Activated CD4-positive, alpha-beta T cell treated with anti-CD3 and anti-CD28 coated beads for 24 hours (primary cell): ENCODE data around the gene NFATC1.
"Not testable (repeated sequence)": the region's sequence is repeated elsewhere in the genome, so short reads cannot be mapped to it uniquely, and the experiment has no call there.

Source experiments
- DNase-seq, 2 donors: peaks; one replicate each; pipeline ENCODE4 v3.0.0-alpha.2; 2020; ENCODE audit warnings: low read depth in 2 of 2

The NFATC1 gene

DNA sequence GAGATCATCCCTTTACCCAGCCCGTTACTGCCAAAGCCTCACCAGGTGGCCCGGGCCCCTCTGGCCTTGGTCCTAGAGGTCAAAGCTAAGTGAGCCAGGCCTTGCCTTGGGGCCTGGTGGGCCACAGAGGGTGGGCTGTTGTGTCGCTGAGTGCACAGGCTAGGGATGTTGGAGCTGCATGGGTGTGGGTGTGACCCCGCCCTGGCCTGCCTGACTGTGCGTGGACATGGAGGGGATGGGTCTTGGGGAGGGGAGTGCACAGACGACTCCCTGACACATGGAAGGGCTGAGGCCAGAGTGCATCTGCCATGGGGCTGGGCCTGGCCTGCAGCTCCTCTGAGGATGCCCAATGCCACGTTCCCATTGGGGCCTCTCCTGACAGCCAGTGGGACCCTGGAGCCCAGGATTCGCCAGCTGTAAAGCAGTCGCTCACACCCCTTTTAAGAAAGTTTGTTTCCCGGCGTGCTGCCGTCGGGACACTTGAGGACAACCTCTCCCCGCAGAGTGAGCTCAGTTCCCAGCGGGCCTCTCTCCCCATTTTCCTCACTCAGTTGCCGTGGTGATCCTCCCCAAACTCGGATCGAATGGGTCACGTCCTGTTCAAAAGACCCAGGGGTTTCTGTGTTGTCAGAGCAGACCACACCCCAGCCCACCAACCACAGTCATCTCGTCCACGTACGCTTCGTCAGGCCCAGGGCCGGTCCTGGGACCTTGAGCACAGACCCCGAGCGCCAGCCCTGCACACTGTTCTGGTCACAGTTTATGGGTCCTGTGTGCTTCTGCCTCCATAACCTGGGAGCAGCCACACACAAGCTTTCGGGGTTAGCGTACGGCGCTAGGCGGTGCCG, 93.5 kb downstream of the NFATC1 start:
- DNase-seq = no peak

GRCh38 chr18:79489899-79490625, 94.3 kb downstream of the NFATC1 start:
- no peak for DNase-seq

- no peak for DNase-seq
Measured at GRCh38 chr18:79490626-79491041, 94.9 kb downstream of the NFATC1 start.

DNA sequence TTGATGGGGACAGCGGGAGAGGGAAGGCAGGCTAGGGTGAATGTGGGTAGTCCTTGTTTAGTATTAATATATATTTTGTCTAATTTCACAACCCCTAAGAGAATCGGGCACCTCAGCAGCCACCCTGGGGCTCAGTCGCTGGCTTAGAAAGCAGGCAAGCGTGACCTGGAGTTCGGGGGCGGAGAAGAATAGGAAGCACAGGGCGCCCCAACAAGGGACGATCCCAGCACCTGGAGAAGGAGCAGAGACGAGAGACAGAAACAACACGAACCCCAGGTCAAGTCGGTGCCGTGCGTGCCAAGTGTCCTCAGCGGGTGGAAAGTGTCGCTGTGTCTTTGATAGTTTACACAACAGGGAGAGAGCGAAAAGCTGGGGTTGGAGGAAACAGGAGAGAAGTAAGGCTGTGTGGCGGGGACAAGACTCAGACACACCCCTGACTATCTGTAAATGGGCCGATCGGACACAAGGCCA, 95.4 kb downstream of the NFATC1 start:
- DNase-seq = no peak

GRCh38 chr18:79493211-79493800, 97.6 kb downstream of the NFATC1 start:
- DNase-seq = no peak

GRCh38 chr18:79493801-79494211, 98.1 kb downstream of the NFATC1 start:
- no peak for DNase-seq

DNA sequence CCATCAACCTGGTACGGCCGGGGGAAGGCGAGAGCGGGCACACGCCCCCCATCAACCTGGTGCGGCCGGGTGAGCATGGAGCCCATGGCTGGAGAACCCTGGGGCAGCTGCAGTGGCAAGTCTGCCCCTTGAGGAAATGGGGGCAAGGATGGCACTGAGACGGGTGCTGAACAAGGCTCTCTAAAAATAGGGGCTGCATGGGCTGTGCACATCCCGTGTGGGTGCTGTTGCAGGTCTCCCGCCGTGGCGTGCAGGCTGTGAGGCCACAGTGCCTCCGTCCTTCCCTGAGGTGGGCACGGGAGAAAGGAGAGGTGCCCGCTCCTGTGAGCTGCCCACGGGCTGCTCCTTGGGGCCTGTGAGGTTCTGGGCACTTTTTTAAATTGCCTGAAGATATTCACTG, 99.2 kb downstream of the NFATC1 start:
- no peak for DNase-seq

DNA sequence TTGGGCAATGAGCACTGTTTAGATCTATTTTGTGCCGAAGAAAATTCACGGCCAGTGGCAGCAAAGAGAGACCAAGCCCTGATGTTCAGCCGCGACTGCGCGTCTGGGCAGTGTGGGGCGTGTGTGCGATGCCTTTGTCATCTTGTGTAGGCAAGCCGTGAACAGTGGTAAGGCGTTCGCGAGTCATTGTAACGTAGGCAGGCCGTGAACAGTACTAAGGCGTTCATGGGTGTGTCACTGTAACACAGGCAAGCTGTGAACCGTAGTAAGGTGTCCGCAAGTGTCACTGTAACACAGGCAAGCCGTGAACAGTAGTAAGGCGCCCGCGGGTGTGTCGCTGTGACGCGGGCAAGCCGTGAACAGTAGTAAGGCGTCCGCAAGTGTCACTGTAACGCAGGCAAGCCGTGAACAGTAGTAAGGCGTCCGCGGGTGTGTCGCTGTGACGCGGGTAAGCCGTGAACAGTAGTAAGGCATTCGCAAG, 99.9 kb downstream of the NFATC1 start:
- DNase-seq = no peak

DNA sequence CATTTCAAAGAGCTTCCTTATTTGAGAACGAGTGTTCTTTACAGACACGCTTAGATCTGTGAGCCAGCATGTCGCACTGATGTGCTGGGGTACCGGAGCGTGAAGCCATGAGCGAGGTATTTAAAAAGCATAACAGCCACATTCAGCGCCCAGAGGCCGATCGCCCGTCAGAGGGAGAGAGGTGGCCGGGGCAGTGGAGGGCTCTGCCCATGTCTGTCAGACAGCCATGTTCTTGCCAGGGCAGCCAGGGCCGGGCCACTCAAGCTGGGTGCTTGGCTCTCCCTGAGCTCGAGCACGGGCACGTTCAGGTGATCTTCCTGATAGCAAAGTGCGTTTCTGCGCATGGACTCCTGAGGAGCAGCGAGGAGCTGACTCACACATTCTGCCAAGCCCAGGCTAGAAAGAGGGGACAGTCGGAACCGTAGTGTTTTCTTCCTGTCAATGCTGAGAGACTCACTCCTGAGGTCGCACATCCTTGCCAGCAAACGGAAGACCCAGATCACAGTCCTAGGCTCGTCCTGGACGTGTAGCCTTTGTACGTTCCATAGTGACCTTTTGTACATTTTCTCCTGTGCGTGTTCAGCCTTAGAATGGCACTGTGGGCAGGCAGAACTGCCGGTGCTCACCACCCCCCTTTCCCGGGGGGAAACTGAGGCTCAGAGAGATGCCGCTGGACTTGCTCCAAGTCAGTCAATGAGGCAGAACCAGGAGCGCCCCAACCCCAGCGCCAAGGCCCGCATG, 100.7 kb downstream of the NFATC1 start:
- no peak for DNase-seq

- no peak for DNase-seq
Measured at GRCh38 chr18:79496978-79497637, 101.4 kb downstream of the NFATC1 start.

GRCh38 chr18:79497638-79498081, 101.9 kb downstream of the NFATC1 start:
- no peak for DNase-seq

- DNase-seq = no peak
Measured at GRCh38 chr18:79498662-79499061, 102.9 kb downstream of the NFATC1 start.

DNA sequence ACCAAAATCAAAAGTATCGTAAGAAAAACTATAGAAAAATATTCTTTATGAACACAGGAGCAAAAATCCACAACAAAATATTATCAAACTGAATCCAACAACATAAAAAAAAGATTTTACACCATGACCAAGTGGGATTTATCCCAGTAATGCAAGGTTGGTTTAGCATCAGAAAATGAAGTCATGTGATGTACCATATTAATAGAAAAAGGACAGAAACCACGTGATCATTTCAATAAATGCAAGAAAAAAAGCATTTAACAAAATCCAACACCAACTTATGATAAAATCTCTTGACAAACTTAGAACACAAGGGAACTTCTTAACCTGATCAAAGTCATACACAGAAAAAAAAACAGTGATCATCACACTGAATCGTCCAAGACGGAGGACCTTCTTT, 105.3 kb downstream of the NFATC1 start:
- no peak for DNase-seq

DNA sequence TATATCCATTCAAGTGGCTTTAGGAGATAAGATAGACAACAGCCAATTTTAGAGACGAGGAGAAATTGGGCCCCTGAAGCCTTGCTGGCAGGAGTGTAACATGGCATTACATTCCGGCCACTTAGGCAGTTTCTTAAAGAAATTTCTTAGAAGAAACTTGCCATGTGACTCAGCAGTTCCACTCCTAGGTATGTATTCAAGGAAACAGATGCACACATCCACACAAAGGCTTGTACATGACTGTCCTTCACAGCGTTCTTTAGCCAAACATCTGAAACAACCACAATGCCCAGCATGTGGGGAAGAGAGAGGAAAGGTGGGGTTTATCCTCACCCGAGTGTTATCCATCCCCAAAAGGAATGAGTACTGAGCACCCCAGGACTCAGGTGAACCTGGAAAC, 107.1 kb downstream of the NFATC1 start:
- no peak for DNase-seq

- DNase-seq = no peak
Measured at GRCh38 chr18:79503406-79503805, 107.7 kb downstream of the NFATC1 start.

DNA sequence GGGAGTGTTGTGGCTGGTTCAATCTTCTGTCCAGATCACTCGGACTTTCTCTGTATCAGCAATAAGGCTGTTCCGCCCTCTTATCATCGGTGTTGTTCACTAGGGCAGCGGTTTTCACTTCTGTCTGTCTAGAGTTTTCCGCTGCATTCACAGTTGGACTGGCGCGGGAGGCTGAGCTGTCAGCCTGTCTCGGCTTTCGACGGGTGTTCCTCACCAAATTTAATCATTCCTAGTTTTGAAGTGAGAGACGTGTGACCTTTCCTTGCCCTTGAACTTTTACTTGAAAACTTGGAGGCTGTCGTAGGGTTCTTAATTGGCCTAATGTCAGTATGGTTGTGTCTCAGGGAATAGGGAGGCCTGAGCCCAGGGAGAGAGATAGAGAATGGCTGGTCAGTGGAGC, 108.3 kb downstream of the NFATC1 start:
- DNase-seq = no peak

DNA sequence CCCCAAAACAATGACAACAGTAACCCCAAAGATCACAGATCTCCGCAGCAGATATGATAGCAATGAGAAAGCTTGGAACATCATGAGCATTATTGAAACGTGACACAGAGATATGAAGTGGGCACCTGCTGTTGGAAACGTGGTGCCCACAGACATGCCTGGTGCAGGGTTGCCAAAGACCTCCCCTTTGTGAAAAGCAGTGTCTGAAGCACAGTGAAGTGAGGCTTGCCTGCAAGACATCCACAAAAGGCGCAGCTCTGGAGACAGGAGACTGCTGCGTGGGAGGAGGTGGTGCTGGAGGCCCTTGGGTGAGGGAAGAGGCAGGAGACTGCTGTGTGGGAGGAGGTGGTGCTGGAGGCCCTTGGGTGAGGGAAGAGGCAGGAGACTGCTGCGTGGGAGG, 108.8 kb downstream of the NFATC1 start:
- not testable (repeated sequence) for DNase-seq

DNA sequence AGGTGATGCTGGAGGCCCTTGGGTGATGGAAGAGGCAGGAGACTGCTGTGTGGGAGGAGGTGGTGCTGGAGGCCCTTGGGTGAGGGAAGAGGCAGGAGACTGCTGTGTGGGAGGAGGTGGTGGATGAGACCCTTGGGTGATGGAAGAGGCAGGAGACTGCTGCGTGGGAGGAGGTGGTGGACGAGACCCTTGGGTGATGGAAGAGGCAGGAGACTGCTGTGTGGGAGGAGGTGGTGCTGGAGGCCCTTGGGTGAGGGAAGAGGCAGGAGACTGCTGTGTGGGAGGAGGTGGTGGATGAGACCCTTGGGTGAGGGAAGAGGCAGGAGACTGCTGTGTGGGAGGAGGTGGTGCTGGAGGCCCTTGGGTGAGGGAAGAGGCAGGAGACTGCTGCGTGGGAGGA, 109.7 kb downstream of the NFATC1 start:
- not testable (repeated sequence) for DNase-seq

DNA sequence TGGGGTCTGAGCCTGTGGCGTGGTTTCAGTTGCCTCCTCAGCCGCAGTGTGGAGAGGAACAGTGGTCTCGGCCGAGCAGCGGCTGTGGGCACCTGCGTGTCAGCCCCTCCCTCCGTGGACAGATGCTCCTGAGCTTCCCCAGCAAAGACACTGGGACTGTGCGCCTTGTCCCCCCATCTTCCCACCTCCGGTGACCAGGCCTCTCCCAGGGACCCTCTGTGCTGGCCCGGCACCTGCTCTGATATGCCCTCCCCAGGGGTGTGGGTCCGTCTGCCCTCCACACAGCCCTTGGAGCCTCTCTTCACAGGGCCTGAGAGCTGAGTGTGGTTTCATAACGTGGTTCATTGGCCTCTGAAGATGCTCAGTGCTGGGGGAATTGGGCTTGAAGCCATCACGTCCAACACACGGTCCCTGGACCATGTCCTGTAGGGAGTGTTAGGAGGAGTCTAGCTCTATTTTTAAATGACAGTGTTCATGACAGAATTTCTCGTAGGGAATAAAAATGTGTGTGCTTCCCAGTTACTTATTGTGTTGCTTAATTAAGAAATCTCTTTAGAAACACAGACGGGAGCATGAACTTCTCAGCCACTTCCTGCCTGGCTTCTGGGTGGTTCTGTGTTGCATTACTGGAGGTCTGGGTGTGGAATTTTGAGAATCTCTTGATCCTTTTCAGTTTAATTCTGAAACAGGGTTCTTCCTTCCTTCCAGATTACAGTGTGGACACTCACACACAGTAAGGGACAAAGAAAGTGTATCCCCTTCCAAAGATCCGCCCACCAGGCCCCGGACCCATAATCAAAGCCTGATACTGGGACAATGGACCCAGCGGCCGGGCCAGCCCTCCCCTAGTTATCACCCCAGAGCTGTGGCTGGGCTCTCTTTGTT, 110.7 kb downstream of the NFATC1 start:
- DNase-seq = no peak

- no peak for DNase-seq
Measured at GRCh38 chr18:79507076-79507545, 111.4 kb downstream of the NFATC1 start.
